ENCODE measurements around the gene NRP1.

NRP1 gene

DNA sequence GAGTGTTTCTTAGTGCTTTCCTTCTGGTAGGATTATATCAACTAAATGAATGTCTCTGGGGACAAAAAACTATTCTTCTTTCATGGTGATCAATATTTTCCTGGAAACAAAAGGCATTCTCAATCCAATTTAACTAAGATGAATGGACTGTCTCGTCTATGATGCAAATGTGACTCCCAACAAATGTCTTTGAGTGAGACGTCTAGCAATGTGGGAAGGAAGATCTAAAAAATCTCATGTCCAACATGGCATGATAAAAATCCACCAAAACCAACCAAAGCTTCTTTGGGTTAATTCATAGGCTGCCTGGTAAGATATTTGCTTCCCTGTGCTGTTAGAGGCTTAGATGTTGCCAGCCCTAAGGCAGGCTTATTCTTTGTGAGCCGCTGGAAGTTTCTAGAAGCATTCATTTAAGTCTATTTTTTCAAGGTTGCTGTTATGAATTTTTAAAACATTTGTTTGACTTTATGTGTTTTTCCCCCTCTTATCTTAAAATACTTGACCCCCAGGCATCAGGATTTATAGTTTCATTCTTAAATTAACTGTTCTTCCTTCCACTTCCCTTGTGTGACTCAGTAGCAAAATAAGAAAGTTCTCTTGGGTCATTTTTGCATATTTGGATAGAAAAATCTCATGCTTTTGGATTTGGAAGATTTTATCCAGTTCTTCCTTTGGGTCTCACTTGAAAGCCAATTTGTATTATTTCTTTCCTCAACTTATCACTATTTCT, 156.3 kb downstream of the NRP1 start:
- Histone ChIP-seq H3K4me3 (no peak overlapping the region), H3K27ac (peak overlapping the region in 3 of 21 experiments; percentile 5 to 37 (median 15))

DNA sequence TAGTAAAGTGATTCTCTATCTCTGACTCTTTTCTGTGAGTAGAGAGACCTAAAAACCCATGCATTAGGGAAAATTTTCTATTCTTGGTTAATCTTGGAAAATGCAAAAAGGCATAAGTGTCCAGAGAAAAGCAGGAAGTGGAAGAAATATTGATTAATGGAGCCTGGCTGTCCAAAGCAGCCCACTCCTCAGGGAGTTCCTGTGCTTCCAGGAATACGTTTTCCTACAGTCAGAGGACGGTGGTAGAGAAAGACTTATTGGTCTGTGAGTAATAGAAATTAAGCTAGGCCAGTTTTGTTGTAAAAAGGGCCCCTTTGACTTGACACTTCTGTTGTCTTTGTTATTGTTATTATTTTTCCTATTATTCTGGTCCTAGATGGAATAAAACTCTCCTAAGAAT, 157.8 kb downstream of the NRP1 start:
- H3K27ac ChIP-seq: no peak overlapping the region
- no peak overlapping the region for H3K4me3 ChIP-seq

DNA sequence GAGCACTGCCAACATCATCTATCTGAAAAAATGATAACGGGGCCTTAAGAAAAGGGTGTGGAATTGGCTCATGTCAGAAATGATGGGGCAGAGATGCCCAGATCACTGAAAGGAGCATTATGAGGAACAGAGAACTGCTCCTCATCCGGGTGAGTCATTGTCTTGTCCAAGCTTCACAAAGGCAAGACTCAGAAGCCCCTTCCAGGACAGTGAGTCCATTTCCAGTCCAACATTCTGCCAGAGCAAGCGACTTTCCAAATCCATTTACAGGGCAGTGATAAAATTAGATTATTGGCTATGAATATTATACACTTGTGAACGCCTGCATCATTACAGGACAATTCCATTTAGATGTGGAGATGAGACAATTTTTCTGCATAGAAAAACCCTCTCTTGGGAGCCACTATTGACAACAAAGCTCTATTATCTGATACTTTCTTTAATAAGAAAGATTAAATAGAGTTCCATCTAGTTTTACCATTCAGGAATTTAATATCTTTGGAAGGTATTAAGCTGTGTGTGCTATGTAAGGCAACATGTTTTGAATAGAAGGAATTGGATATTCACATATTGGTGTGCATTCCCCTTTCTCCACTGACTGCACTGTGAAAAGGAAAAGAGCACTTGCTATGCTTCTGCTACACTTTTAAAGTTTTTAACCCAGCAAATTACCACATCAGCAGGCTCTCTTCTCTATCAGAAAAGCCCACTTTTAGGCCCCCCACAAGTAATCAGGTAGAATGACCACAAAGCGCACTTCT, 159.6 kb downstream of the NRP1 start:
- Histone ChIP-seq H3K4me3 (no peak overlapping the region), H3K27ac (no peak overlapping the region)

DNA sequence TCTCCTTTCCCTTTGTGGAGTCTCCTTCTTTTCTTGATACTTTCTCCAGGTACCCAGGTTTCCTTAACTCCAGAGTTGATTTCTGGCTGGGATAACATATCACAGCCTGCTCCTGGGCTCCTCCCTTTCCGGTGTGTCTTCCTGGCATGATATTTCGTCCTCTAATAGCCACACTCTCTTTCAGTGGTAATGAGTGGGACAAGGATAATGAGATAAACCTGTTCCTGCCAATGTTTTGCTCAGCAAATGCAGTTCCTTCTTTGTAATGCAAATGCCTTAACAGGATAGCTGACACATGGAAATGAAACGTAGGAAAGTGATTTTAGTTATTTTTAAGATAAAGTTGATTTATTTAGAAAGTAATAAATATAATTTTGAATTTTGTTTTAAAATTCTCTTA, 168.6 kb downstream of the NRP1 start:
- H3K4me3 ChIP-seq: no peak overlapping the region
- H3K27ac ChIP-seq: no peak overlapping the region

DNA sequence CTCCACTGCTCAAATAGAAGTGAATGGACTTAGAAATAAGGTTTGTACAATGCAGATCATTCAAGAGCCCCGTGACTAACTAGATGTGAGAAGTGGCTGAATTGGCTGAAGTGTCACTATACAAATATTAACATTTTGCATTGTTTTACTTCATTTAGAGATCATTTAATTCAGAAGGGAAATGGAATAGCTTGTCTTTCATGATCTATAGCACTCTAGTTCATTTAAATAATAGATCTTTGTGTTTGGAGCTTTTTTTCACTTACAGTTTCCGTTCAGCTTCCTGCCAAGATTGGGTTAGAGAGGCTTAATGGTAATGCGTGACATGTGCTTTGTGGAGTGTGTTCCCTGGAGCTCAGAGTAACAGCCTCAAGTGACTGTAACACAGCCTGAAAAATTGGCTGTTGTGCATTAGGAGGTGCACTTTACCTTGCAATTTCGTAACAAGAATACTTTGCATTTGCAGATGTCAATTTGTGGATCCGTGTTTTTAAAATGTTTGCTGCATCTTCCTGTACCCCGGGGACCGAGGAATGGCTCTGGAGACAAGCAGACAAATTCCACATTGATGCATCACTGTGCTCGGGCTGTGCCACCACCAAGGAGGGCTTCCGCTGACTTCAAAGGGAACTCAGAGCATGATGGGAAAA, 170.3 kb downstream of the NRP1 start:
- H3K27ac ChIP-seq: no peak overlapping the region
- H3K4me3 ChIP-seq: no peak overlapping the region

DNA sequence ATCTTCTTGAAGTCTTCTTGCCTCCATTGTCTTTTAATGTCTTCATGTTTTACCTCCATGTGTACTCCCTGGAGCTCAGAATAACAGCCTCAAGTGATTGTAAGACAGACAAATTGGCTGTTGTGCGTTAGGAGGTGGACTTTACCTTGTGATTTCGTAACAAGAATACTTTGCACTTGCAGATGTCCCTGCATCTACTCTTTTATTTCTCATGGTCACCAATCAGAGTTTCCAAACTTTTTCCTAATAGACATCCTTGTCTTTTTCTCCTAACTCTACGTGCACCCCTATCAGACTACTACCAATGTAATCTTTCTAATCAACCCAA, 172.3 kb downstream of the NRP1 start:
- Histone ChIP-seq H3K27ac (no peak overlapping the region), H3K4me3 (no peak overlapping the region)

DNA sequence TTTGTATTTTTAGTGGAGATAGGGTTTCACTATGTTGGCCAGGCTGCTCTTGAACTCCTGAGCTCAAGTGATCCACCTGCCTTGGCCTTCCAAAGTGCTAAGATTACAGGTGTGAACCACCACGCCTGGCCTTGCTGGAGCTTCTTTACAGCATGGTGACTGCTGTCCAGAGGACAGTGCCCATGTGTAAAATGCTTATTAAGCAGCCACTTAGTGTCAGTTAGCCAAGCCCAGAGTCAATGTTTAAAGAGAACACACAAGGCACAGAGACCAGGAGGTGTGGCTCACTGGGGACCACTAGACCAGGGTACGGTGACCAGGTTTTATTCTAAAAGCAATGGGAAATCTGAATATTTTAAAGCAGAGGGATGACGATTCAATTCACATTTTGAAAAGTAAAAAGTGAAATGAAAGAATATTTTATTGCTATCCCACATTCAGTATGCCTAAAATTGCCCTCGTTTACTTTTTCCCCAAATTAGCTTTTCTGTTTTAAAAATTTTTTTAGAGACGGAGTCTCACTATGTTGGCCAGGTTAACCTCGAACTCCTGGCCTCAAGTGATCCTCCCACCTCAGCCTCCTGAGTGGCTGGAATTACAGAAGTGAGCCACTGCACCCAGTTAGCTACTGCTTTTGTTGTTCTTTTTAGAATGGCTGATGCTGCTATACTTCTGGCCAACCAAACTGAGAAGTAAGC, 172.8 kb downstream of the NRP1 start:
- no peak overlapping the region for H3K4me3 ChIP-seq
- no peak overlapping the region for H3K27ac ChIP-seq

DNA sequence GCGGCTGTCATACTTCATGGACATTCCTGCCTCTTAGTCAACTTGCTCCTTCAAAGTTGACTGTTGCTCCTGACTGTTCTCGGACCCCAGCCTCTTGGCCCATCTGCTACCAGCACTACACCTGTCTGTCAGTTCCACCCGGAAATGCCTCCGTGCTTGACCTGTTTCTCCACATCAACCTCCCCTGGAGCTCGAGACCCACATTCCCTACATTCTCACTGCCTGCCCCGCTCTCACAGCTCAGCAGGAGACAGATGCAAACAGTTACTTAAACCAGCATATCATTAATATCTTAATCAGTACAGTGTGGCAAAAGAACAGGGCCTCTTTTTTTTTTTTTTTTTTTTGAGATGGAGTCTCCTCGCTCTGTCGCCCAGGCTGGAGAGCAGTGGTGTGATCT, 174.3 kb downstream of the NRP1 start:
- no peak overlapping the region for H3K4me3 ChIP-seq
- no peak overlapping the region for H3K27ac ChIP-seq

DNA sequence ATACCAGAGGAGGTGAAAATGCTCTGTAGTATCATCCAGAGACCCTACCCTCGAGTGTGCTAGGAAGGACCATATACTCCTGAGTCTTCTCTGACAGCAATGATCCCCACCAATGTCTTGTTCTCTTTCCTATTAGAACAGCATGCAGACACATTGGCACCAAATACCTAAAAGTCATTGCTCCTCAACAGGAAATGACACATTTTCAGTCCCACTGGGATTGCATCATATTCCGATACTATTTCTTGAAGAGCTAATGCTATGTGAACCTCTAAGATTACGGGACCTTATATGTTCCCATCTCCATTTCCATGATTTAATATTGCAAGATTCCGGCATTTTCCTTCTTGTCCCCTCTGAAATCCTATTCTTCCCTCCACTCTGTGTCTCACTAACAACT, 177.4 kb downstream of the NRP1 start:
- no peak overlapping the region for H3K27ac ChIP-seq
- no peak overlapping the region for H3K4me3 ChIP-seq

DNA sequence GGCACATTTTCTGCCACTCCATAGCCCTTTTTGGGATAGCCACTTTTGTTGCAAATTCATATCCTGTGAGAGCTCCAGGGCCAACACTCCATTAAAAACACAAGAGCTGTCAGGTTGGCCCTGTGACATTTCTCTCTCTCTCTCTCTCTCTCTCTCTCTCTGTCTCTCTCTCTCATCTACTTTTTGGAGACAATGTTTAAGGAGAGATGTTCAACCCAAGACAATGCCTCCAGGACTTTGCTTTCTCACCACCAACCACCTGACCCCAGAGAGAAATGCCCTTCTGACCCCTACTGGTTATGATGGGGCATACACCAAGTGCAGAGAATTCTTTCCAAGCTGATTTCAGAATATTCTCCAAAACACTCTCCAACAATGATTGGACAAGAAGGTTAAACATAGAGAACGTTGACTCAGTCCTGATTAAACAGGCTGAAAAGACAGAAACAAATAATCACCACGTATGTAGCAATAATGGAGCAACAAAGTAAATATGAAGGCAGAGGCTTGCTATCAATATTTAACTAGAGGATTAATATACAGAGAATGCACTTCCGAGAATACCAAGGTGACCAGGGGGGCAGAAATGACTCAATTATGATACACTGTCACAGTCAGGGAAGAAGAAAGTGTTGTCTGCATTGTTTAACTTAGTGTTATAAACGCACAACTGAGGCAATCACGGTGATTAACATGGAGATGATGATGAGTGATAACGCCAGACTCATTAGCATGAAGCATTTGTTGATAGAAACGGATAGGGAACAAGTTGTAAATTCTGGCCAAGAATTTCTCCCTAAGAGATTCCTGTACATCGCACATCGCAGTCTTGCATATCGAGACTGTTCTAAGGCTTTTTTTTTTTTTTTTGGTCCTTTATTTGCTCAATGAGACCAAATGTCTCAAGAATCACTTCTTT, 178.5 kb downstream of the NRP1 start:
- peak overlapping the region in 3 of 21 experiments; percentile 11 to 41 (median 13) for H3K27ac ChIP-seq
- no peak overlapping the region for H3K4me3 ChIP-seq

DNA sequence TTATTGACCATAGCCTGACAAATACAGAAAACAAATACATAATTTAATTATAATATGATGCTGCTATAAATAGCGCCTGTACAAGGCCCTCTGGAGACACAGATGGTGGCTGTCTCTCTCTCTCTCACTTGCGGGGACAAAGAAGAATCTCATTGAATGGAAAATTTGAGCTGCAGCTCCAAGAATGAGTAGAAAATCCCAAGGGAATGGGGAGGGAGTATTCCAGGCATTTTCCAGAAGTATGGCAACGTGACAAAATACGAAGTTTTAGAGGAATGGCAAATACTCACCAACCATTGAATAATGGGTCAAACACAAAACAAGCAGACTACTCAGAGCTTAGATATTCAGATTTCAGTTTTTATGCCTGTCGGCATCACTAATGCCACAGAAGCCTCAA, 179.9 kb downstream of the NRP1 start:
- Histone ChIP-seq H3K27ac (peak overlapping the region in 6 of 21 experiments; percentile 18 to 85 (median 70)), H3K4me3 (no peak overlapping the region)

DNA sequence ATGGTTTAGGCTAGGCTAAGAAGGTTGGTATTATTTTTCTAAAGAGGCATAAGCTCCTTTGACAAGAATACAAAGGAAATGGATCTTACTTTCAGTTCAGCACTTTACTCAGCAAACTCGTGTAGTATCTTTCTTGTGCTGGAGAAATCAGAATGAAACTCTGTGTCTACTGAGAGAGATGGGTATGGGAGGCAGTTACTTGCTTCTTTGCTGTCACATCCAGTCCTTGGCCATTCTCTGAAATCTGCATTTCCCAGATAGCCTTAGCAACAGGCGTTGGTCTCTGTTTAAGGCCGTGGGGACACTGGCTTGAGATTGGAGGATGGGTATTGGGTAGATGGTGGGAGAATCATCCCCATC, 180.5 kb downstream of the NRP1 start:
- Histone ChIP-seq H3K4me3 (no peak overlapping the region), H3K27ac (peak overlapping the region in 13 of 21 experiments; percentile 1 to 85 (median 52))

DNA sequence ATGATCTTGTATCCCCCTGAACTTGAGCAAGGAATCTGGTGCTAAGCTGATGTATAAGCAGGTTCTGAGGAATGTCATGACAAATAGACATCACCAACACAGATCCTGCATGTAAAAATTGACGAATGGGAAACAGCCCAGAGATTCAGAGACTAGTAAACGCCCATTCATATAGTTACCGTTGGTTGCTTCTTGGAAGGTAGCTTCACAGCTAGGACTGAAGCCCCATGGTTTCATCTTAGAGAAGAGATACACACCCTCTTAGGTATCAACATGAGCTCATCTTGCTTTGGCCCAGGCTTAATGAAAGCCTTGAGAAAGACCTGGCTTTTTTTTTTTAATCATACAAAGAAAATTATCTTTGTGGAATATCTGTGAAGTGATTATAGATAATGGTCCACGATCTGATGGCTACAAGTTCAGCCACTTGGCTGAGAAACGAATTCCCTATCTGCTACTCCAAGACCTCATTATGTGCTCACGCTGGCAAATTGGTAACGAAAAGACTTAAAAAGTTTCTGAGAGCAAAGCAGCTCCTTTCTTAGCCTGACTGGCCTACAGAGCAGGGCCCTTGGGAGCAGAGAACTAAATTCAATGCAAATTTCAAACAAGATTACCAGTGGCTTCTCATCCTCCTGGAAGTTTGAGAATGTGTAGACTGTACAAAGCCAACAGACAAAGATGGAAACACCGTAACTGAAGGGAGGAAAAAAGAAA, 181.1 kb downstream of the NRP1 start:
- H3K27ac ChIP-seq: peak overlapping the region in 11 of 21 experiments; percentile 1 to 85 (median 60)
- no peak overlapping the region for H3K4me3 ChIP-seq

DNA sequence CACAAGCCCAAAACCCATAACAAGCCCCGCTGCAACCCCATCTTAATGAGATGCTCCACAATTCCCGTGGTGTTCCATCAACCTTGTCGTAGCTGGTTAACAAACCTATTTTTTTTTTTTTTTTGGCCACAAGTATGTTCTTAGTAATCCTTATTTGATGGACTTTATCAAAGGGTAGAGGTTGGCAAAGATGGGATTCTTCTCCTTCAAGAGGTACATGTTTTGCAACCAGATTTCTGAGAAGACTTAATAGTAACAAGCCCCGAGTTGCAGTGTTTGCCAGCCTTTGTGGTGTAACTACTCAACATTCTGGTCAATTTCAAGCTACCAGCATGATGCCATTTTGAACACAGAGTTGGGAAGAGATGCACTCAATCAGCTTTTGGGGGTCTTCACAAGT, 181.7 kb downstream of the NRP1 start:
- no peak overlapping the region for H3K4me3 ChIP-seq
- peak overlapping the region in 2 of 21 experiments; percentile 74 to 85 for H3K27ac ChIP-seq

DNA sequence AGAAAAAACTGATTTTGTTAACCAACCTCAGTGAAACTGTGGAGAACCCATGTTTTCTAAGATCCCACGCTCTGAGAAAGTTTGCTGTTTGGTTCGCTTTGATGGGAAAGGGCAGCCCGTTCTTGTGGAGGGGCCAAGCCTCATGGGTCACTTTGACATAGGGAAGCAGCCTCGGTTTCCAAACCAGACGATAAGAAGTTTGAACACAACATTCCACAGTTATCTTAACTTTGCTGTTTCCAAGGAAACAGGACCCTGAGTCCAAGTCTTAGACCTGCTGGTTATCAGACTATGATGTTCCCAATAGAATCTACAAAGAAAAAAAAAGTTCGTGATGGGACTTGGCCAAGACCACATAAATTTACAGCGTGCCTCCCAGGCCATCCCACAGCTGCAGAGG, 182.3 kb downstream of the NRP1 start:
- Histone ChIP-seq H3K4me3 (no peak overlapping the region), H3K27ac (peak overlapping the region in 1 of 21 experiments; percentile 74)

DNA sequence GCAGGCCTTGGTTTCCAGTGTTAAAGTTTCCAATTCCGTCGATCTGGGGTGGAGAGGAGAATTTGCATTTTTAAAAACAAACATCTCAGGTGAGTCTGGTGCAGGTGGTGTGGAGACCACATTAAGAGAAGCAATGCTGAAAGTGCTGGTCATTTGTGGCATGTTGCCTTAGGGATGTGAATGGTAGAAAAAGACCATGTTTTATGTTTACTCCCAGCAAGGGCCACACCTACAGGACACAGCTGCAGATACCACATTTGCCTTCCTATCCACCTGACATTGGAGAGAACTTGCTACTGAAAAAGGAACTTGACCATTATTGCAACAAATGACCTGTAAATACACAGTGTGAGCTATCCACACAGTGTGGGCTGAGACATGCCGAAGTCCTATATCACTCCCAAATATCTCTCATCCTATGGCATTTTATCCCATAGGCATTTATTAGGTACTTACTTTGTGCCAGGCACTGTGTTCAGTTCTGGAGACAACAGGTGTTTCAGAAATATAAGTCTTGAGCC, 183.1 kb downstream of the NRP1 start:
- peak overlapping the region in 2 of 21 experiments; percentile 2 to 67 for H3K27ac ChIP-seq

DNA sequence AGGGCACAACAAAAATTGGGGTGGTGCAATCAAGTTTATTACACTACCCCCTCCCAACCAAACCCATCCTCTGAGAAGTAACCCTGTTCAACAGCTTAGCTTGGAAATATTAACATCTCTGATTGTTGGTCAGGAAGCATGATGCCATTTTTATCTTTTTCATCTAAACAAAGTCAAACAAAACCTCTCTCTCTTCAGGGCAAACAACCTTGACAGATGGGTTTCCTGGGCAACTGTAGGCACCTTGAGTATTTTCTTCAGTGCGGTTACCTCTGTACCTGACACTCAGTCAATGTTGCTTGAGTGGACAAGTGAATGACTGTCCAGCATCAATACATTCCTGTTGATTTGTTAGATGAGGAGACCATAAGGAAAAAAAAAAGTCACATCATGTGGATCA, 183.6 kb downstream of the NRP1 start:
- peak overlapping the region in 7 of 21 experiments; percentile 2 to 67 (median 44) for H3K27ac ChIP-seq
- H3K4me3 ChIP-seq: no peak overlapping the region

More for the DNA sequence above, 183.1 kb downstream of the NRP1 start:
- H3K4me3 ChIP-seq: no peak overlapping the region

DNA sequence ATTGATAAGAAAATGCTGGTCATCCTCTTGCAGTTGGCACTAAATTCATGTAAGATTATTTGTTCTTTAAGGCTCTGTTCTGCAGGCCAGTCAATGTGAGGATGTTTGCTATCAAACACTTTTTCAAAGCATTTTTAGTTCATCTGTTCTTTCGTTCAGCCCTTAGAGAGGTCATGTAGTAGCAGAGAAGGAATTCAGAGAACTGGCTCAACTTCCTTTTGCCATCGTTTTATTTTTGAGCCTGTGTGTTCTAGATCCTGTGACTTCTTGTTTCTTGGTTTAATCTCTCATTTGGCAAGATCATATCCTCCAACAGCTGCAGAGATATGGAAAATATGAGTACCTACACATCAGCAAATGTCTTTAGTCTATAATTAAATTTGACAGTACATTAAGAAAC, 184.3 kb downstream of the NRP1 start:
- Histone ChIP-seq H3K4me3 (no peak overlapping the region), H3K27ac (peak overlapping the region in 5 of 21 experiments; percentile 4 to 67 (median 56))

DNA sequence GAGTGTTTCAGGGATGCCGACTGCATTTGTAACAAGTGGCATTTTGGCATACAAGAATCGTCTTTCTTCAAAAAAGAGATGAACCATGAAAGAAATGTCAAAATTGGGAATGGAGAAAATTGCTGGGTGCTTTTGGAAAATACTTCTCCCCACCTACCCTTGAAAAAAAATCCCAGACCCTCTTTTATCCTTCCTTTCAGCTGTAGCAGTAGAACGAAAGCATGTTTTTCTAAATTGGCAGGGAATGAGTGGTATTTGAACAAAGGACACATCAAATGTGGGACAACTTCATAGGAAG, 187.5 kb downstream of the NRP1 start:
- H3K27ac ChIP-seq: no peak overlapping the region
- H3K4me3 ChIP-seq: no peak overlapping the region
